ENCODE results near the gene FHOD3.
"Not testable (repeated sequence)": the region's sequence is repeated elsewhere in the genome, so short reads cannot be mapped to it uniquely, and the experiment has no call there.

DNA sequence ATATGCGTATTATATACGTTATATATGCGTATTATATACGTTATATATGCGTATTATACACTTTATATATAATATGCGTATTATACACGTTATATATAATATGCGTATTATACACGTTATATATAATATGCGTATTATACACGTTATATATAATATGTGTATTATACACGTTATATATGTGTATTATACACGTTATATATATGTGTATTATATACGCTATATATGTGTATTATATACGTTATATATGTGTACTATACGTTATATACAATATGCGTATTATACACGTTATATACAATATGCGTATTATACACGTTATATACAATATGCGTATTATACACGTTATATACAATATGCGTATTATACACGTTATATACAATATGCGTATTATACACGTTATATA lies 465.5 kb downstream of the FHOD3 start:
- TF ChIP-seq, protein P1, sequence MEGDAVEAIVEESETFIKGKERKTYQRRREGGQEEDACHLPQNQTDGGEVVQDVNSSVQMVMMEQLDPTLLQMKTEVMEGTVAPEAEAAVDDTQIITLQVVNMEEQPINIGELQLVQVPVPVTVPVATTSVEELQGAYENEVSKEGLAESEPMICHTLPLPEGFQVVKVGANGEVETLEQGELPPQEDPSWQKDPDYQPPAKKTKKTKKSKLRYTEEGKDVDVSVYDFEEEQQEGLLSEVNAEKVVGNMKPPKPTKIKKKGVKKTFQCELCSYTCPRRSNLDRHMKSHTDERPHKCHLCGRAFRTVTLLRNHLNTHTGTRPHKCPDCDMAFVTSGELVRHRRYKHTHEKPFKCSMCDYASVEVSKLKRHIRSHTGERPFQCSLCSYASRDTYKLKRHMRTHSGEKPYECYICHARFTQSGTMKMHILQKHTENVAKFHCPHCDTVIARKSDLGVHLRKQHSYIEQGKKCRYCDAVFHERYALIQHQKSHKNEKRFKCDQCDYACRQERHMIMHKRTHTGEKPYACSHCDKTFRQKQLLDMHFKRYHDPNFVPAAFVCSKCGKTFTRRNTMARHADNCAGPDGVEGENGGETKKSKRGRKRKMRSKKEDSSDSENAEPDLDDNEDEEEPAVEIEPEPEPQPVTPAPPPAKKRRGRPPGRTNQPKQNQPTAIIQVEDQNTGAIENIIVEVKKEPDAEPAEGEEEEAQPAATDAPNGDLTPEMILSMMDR (IDR thresholded peaks at IDR 0.05; ENCODE audit: low read length): not testable (repeated sequence)
- not testable (repeated sequence) for TF ChIP-seq EZH2 (optimal IDR thresholded peaks at IDR 0.05; ENCODE audit: low read depth, low read length); EZH2phosphoT487 (IDR thresholded peaks at IDR 0.05; ENCODE audit: low read length)

Data from MM.1S (cell line).